Gastroesophageal sphincter (tissue), 3 donors: Measurements from ENCODE around the gene BCL2.

ENCODE experiments used
- CTCF ChIP-seq, 4 experiments: fragments of 200-600 bp in 2 of 4; fragments of 450-650 bp in 2 of 4; sonication (generic) in 1 of 4; IDR thresholded peaks; one replicate each; pipeline ENCODE4 v1.5.1; 2017 to 2019; ENCODE audit warnings: antibody characterized with exemption in 4 of 4, mild to moderate bottlenecking in 2 of 4, moderate library complexity in 2 of 4
- EP300 ChIP-seq: sonication (generic); formaldehyde crosslinking; IDR thresholded peaks from one replicate; pipeline ENCODE4 v1.6.1; 2017; ENCODE audit warnings: antibody characterized with exemption, mild to moderate bottlenecking
- POLR2A ChIP-seq, 2 donors: fragments of 450-650 bp; IDR thresholded peaks; one replicate each; pipeline ENCODE4 v1.6.1; 2017; ENCODE audit warnings: antibody characterized with exemption in 2 of 2, mild to moderate bottlenecking in 2 of 2, moderate library complexity in 1 of 2

DNA sequence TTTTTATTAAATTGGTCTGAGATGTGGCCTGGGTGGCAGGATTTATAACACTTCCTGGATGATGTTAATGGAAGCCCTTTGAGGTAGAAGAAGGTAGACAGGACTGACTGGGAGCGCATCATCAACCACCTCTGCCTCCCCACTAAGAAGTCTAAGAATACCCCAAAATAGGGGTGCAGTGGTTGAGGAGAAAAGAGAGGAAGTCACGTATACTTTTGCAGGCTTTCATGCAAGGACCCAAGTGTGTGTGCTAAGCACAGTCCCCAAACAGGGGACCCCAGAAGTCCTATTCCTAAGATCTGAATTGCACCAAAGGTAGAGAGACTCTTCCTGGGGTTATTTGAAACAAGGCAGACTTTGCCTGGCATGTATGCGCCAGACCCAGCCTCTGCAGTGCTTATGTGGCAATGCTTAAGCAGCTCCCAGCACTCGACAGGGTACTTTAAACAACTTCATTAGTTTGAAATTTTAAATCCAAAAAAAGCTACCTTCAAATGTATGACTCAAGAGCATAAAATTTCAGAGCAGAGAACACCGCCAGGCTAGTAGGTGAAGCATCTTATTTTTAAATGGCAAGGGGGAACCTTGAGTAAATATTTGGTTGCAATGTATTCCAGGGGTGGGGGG is 35.3 kb downstream of the BCL2 start:
- TF ChIP-seq CTCF (IDR thresholded peaks at IDR 0.05) (no peak), EP300 (no peak), POLR2A (IDR thresholded peaks at IDR 0.05) (no peak)
